Urinary bladder (tissue), 4 donors: ENCODE measurements around the gene ADCY3. TPM values are rescaled to one million over a fixed set of nuclear protein-coding genes. Genes with fewer than 3 reads are reported as not detected.

Experiments used
- DNase-seq: peaks from one replicate; pipeline ENCODE4 v3.0.0-alpha.2; 2015; ENCODE audit errors: extremely low spot score
- H3K27ac ChIP-seq: one replicate; pipeline ENCODE4 v1.5.1; 2013; ENCODE audit warnings: low read depth, mild to moderate bottlenecking, moderate library complexity
- H3K36me3 ChIP-seq: one replicate; pipeline ENCODE4 v1.6.1; 2013; ENCODE audit warnings: mild to moderate bottlenecking, moderate library complexity; ENCODE audit not compliant: insufficient read depth
- H3K4me1 ChIP-seq: one replicate; pipeline ENCODE4 v1.6.1; 2013; ENCODE audit warnings: mild to moderate bottlenecking, moderate library complexity; ENCODE audit not compliant: insufficient read depth
- H3K4me3 ChIP-seq: one replicate; pipeline ENCODE4 v1.5.1; 2013; ENCODE audit warnings: low read depth, low read length
- WGBS: extraction: QIAGEN DNeasy Blood & Tissue Kit; methylation state at CpG from one replicate; pipeline ENCODE4 v1.1.7; 2013; 5-methylcytosine and 5-hydroxymethylcytosine counted together
- polyA plus RNA-seq: library from polyadenylated mRNA; stranded (reverse); fragments of 200-250 nt; gene quantifications from one replicate; pipeline ENCODE4 v1.2.3, GENCODE V29; 2013
- total RNA-seq: library from RNA; depleted of rRNA; stranded (reverse); fragments of >200 nt; gene quantifications from one replicate; pipeline ENCODE4 v1.2.3, GENCODE V29; 2014
- donor health status: healthy with polysubstance abuse.
- donor health status: healthy.

ADCY3 gene
- total and polyA plus RNA-seq, 2 donors, result 28.3 to 65.2 TPM

- no peak for DNase-seq
- no peaks in the 10 kb centered on the region for H3K36me3 ChIP-seq
- H3K27ac ChIP-seq, result no peak overlapping the region
- 84% methylated on average over 5 of the region's 5 CpGs for WGBS
- H3K4me3 ChIP-seq, result no peak overlapping the region
- no peaks in the 10 kb centered on the region for H3K4me1 ChIP-seq
Observed at GRCh38 chr2:24909555-24910177, 10.4 kb downstream of the ADCY3 start.

- no peak for DNase-seq
- Histone ChIP-seq H3K36me3 (no peaks in the 10 kb centered on the region), H3K4me1 (no peaks in the 10 kb centered on the region), H3K27ac (no peak overlapping the region), H3K4me3 (no peak overlapping the region)
- WGBS, result 76% methylated on average over 8 of the region's 8 CpGs
Observed at GRCh38 chr2:24908461-24908901, 11.6 kb downstream of the ADCY3 start.

GRCh38 chr2:24907116-24907515 lies 12.9 kb downstream of the ADCY3 start:
- Histone ChIP-seq H3K27ac (no peak overlapping the region), H3K4me3 (no peak overlapping the region), H3K36me3 (no peaks in the 10 kb centered on the region), H3K4me1 (no peaks in the 10 kb centered on the region)
- DNase-seq, result no peak
- WGBS, result 81% methylated on average over 5 of the region's 5 CpGs

- Histone ChIP-seq H3K4me1 (no peaks in the 10 kb centered on the region), H3K4me3 (no peak overlapping the region), H3K27ac (no peak overlapping the region), H3K36me3 (no peaks in the 10 kb centered on the region)
- DNase-seq, result no peak
- WGBS, result 97% methylated on average over 6 of the region's 6 CpGs
Observed at GRCh38 chr2:24906466-24906865, 13.6 kb downstream of the ADCY3 start.

DNA sequence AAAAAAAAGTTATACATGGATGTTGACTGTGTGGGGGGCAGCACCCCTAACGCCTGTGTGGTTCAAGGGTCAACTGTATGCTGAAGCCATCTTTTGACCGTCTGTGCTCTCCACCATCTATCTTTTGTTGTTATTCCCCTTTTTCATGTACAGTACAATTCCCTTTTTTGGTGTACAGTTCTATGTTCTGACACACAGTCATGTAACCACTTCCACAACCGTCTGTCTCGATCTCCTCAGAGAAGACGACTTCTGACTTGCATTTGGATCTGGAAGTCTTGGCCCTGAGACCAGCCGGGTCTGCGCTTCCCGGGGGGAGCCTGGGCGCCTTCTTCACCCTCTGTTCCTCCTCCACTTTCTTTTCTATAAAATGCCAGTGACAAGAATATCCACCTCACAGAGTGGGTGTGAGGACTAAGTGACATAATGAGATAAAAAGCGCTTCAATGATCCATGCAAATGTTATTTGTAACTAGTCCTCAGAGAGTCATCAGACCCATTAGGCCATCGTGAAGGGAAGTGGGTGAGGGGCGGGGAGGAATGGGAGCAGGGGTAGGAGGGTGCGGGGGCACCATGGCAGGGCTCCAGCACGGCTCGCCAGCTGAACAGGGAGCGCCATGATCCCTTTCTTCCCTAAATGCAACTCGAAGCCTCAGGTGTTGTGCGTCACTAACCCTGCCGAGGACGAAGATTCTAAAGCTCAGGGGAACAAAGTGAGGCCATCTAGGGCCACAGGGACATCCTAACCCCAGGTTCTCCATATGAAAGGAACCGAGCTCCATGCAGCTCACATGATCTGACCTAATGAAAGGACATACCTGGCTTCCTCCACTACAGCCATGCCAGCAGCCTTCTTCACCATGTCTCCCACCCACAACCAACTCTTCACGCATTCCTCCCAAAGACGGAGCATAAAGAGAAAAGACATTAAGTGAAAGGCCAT lies 16.6 kb downstream of the ADCY3 start:
- H3K36me3 ChIP-seq, result no peaks in the 10 kb centered on the region
- 90% methylated on average over 23 of the region's 23 CpGs for WGBS
- H3K27ac ChIP-seq, result no peak overlapping the region
- no peak overlapping the region for H3K4me3 ChIP-seq
- no peaks in the 10 kb centered on the region for H3K4me1 ChIP-seq
- no peak for DNase-seq

GRCh38 chr2:24899361-24899910 lies 20.6 kb downstream of the ADCY3 start:
- 91% methylated on average over 7 of the region's 7 CpGs for WGBS
- Histone ChIP-seq H3K4me1 (no peaks in the 10 kb centered on the region), H3K27ac (no peak overlapping the region), H3K36me3 (no peaks in the 10 kb centered on the region), H3K4me3 (no peak overlapping the region)
- no peak for DNase-seq

GRCh38 chr2:24898122-24899109 lies 21.6 kb downstream of the ADCY3 start:
- no peaks in the 10 kb centered on the region for H3K4me1 ChIP-seq
- 86% methylated on average over 30 of the region's 30 CpGs for WGBS
- H3K36me3 ChIP-seq, result no peaks in the 10 kb centered on the region
- no peak overlapping the region for H3K4me3 ChIP-seq
- no peak for DNase-seq
- H3K27ac ChIP-seq, result no peak overlapping the region

GRCh38 chr2:24894750-24895149 lies 25.3 kb downstream of the ADCY3 start:
- no peak for DNase-seq
- 59% methylated on average over 3 of the region's 3 CpGs for WGBS
- Histone ChIP-seq H3K4me3 (no peak overlapping the region), H3K27ac (no peak overlapping the region), H3K36me3 (peaks cover 1% of the 10 kb centered on the region), H3K4me1 (no peaks in the 10 kb centered on the region)

DNA sequence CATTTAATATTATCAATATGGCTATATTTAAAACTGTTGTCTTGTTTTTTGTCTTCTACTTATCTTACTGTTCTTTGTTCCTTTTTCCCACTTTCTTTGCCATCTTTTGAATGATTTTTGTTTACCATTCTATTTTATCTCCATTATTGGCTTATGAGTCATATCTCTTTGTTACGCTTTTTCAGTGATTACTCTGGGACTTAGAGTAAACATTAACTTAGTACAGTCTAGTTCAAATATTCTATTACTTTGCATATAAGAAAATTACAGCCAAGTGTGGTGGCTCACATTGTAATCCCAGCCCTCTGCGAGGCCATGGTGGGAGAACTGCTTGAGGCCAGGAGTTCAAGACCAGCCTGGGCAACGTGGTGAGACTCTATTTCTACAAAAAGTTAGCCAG lies 26.1 kb downstream of the ADCY3 start:
- no peak overlapping the region for H3K27ac ChIP-seq
- H3K36me3 ChIP-seq, result peaks cover 1% of the 10 kb centered on the region
- WGBS, result 50% methylated on average over 3 of the region's 3 CpGs
- H3K4me3 ChIP-seq, result no peak overlapping the region
- no peak for DNase-seq
- no peaks in the 10 kb centered on the region for H3K4me1 ChIP-seq

DNA sequence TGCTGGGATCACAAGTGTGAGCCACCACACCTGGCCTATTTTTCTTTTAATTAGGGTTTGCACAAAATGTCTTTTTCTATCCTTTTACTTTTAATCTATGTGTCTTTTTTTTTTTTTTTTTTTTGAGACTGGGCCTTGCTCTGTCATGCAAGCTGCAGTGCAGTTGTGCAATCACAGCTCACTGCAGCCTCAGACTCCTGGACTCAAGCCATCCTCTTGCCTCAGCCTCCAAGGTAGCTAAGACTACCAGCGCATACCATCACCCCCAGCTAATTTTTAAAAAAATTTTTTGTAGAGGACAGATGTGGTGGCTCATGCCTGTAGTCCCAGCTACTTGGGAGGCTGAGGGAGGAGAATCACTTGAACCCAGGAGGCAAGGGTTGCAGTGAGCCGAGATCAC lies 27.1 kb downstream of the ADCY3 start:
- Histone ChIP-seq H3K4me3 (no peak overlapping the region), H3K4me1 (no peaks in the 10 kb centered on the region), H3K27ac (no peak overlapping the region), H3K36me3 (peaks cover 1% of the 10 kb centered on the region)
- 98% methylated on average over 2 of the region's 2 CpGs for WGBS
- DNase-seq, result no peak

DNA sequence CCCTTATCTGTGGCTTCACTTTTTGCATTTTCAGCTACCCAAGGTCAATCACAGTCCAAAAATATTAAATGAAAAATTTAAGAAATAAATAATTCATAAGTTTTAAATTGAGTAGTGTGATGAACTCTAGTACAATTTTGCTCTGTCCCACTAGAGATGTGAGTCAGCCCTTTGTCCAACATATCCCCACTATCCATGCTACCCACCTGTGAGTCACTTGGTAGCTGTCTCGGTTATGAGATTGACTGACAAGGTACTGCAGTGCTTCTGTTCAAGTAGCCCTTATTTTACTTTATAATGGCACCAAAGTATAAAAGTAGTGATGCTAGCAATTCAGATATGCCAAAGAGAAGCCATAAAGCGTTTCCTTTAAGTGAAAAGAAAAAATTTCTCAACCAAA lies 28.8 kb downstream of the ADCY3 start:
- H3K4me1 ChIP-seq, result no peaks in the 10 kb centered on the region
- no peak overlapping the region for H3K4me3 ChIP-seq
- peaks cover 1% of the 10 kb centered on the region for H3K36me3 ChIP-seq
- WGBS, result 97% methylated on average over 2 of the region's 2 CpGs
- no peak for DNase-seq
- no peak overlapping the region for H3K27ac ChIP-seq

DNA sequence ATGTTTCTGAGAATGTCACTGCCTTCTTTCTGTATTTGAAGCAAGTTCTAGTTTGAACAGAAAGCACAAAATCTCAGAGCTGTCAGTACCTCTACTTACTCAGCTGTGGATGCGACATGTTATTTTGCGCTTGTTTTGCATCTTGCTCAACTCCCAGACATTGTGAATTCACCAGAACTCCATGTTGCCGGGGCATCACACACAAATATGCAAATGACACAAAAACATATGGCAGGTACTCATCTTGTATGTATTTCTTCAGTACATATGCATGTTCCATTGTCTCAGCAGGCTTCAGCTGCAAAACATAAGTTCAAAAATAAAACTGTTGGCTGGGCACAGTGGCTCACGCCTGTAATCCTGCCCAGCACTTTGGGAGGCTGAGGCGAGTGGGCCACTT lies 30.8 kb downstream of the ADCY3 start:
- no peak overlapping the region for H3K27ac ChIP-seq
- no peaks in the 10 kb centered on the region for H3K4me1 ChIP-seq
- H3K36me3 ChIP-seq, result peaks cover 1% of the 10 kb centered on the region
- H3K4me3 ChIP-seq, result no peak overlapping the region
- no peak for DNase-seq
- 96% methylated on average over 5 of the region's 5 CpGs for WGBS

DNA sequence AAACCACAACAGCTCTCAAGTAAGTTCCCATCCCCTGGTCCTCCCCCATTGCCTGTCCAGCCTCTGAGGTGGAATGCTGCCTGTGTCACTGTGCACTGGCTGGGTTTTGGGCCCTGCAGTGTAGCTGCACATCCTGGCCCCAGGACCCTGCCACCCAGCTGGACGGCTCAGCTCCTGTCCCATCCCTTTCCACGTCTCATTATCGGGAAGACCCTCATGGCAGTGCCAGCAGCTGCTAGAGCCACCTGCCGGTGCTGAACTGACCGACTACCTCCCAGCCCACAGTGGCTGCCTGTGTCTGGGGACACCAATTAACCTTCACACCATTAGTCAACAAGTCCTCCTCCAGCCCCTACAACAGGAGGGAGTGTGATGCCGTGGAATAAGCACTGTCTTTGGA lies 31.9 kb downstream of the ADCY3 start:
- Histone ChIP-seq H3K36me3 (peaks cover 1% of the 10 kb centered on the region), H3K4me1 (no peaks in the 10 kb centered on the region), H3K27ac (no peak overlapping the region), H3K4me3 (no peak overlapping the region)
- DNase-seq, result no peak
- whole genome bisulfite sequencing, result 94% methylated on average over 6 of the region's 6 CpGs
